ENCODE data around the gene KDM2A. TPM values are rescaled to one million over a fixed set of nuclear protein-coding genes. Genes with fewer than 3 reads are reported as not detected.
"Not testable (repeated sequence)": the region's sequence is repeated elsewhere in the genome, so short reads cannot be mapped to it uniquely, and the experiment has no call there.

KDM2A gene
- total RNA-seq, 1 donor, result 51.4 TPM

- no peak overlapping the region for H3K4me3 ChIP-seq (ENCODE audit: low read depth, low read length)
- TF ChIP-seq CTCF (IDR thresholded peaks at IDR 0.05; ENCODE audit: insufficient read depth, low read length), result no peak
- DNase-seq (ENCODE audit: low read depth), result no peak
Measured at GRCh38 chr11:67117176-67117575, 1.9 kb upstream of the KDM2A start.

- peak overlapping the region; percentile 45 for H3K4me3 ChIP-seq (ENCODE audit: low read depth, low read length)
- no peak for DNase-seq (ENCODE audit: low read depth)
- no peak for TF ChIP-seq CTCF (IDR thresholded peaks at IDR 0.05; ENCODE audit: insufficient read depth, low read length)
Measured at GRCh38 chr11:67117672-67118180, 1.3 kb upstream of the KDM2A start.

- peak overlapping the region; percentile 45 for H3K4me3 ChIP-seq (ENCODE audit: low read depth, low read length)
- no peak for TF ChIP-seq CTCF (IDR thresholded peaks at IDR 0.05; ENCODE audit: insufficient read depth, low read length)
- DNase-seq (ENCODE audit: low read depth), result no peak
Measured at GRCh38 chr11:67118181-67118766, 789 bp upstream of the KDM2A start.

- no peak for DNase-seq (ENCODE audit: low read depth)
- TF ChIP-seq CTCF (IDR thresholded peaks at IDR 0.05; ENCODE audit: insufficient read depth, low read length), result peak; percentile 8
- peak overlapping the region; percentile 94 for H3K4me3 ChIP-seq (ENCODE audit: low read depth, low read length)
Measured at GRCh38 chr11:67119585-67120391, 725 bp downstream of the KDM2A start.

GRCh38 chr11:67120456-67120855 lies 1.4 kb downstream of the KDM2A start:
- TF ChIP-seq CTCF (IDR thresholded peaks at IDR 0.05; ENCODE audit: insufficient read depth, low read length), result no peak

GRCh38 chr11:67120881-67121710 lies 2.0 kb downstream of the KDM2A start:
- H3K4me3 ChIP-seq (ENCODE audit: low read depth, low read length), result peak overlapping the region; percentile 94
- DNase-seq (ENCODE audit: low read depth), result peak; percentile 52
- no peak for TF ChIP-seq CTCF (IDR thresholded peaks at IDR 0.05; ENCODE audit: insufficient read depth, low read length)

More at GRCh38 chr11:67120456-67120855, 1.4 kb downstream of the KDM2A start:
- peak overlapping the region; percentile 94 for H3K4me3 ChIP-seq (ENCODE audit: low read depth, low read length)
- DNase-seq (ENCODE audit: low read depth), result no peak

GRCh38 chr11:67123801-67124200 lies 4.7 kb downstream of the KDM2A start:
- DNase-seq (ENCODE audit: low read depth); H3K4me3 ChIP-seq (ENCODE audit: low read depth, low read length): not testable (repeated sequence)

- H3K4me3 ChIP-seq (ENCODE audit: low read depth, low read length); DNase-seq (ENCODE audit: low read depth): not testable (repeated sequence)
Measured at GRCh38 chr11:67126243-67126642, 7.2 kb downstream of the KDM2A start.
